T-helper 9 cell (primary cell): ENCODE data around the gene C3orf85.
"Not testable (repeated sequence)": the region's sequence is repeated elsewhere in the genome, so short reads cannot be mapped to it uniquely, and the experiment has no call there.

ENCODE experiments used
- DNase-seq: peaks from one replicate; pipeline ENCODE4 v3.0.0-alpha.2; 2020
- total RNA-seq, 2 donors: gene quantifications; one replicate each; lab custom pipeline; 2026; lab: John Stamatoyannopoulos, UW

The C3orf85 gene
- 0 reads per million in 2 donors for total RNA-seq

DNA sequence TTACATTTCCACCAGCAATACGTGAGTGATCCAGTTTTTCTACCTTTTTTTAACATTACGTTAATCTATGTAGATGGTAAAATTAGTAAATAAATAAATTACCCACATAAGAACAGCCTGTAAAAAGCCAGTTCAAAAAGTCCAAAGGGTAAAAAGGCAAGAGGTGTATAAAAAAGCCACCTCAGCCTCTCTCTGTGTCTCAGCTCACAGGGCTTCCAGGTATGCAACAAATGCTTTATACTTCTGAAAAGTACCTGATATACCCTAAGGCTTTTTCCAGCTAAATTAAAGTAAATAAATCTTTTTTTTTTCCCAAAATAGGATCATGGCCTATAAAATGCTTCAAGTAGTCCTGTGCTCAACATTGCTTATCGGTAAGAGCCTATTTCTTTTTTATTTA lies at the start of gene C3orf85:
Gene C3orf85 (plus strand): TSS at position 197 of the 400 bp plus-strand sequence. CDS start 129 bp downstream, at position 326.
- DNase-seq, result no peak

DNA sequence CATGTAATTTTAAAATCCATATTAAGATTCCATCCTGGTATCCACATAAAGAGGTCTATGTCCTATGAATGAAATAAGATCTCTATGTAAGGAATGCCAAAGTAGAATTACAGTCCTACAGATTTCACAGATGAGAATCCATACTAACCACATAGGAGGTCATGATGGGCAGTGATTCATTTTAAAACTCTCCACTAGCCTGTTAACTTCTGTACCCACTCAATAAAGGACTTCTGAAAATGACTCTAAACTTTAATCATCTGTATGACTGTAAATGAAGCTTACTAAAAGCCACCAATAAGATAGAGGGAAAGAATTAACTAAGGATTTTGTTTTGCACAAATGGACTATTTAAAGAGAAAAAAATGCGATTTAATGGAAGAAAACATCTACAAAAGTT lies 47.3 kb upstream of the C3orf85 start:
- no peak for DNase-seq

GRCh38 chr3:109091846-109092245 lies 44.7 kb upstream of the C3orf85 start:
- DNase-seq, result no peak

GRCh38 chr3:109093561-109093960 lies 43.0 kb upstream of the C3orf85 start:
- DNase-seq, result no peak

DNA sequence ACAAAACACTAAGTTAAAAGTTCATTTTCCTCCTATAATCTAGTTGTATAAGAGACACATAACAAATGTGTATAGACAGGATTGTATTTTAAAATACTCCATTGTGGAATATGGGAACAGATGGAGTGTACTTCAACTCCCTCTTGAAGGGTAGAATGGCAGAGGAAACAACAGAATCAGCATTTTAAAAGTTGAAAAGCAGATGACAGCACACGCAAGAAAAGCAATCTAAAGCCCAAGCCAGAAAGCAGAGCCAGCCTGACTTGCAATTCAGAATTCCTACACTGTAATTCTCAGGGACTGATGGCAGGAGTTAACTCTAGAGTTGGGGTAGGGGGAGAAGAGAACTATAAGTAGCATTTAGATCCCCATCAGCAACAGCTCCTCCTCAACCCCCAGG lies 41.4 kb upstream of the C3orf85 start:
- DNase-seq, result no peak

DNA sequence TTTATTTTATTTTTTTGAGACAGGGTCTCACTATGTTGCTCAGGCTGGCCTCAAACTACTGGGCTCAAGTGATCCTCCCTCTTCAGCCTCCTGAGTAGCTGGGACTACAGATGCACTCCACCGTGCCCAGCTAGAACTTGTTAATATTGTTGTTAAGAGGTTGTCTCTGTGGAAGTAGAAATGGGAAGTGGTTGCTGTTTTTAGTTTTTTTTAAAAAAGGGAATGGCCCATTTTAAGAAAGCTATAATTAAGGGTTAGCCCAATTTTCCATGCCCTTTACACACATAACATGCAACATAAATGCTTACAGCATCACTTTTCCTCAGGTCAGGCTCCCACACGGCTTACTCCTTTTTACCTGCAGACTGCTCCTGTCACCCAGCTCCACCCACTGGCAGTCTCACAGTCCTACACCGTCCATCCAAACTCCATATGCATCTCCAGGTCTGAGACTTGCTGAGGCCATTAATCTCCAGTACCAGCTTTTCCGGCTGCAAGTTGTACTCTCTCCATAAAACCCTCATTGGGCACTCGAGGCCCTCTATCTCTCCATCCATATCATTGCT lies 38.4 kb upstream of the C3orf85 start:
- no peak for DNase-seq

GRCh38 chr3:109109574-109109973 lies 26.9 kb upstream of the C3orf85 start:
- DNase-seq, result no peak

GRCh38 chr3:109112946-109113760 lies 23.4 kb upstream of the C3orf85 start:
- no peak for DNase-seq

- DNase-seq, result no peak
These were observed 21.8 kb upstream of the C3orf85 start for GRCh38 chr3:109114746-109115145.

- no peak for DNase-seq
These were observed 21.1 kb upstream of the C3orf85 start for GRCh38 chr3:109115451-109115850.

- no peak for DNase-seq
These were observed 20.5 kb upstream of the C3orf85 start for GRCh38 chr3:109116031-109116430.

DNA sequence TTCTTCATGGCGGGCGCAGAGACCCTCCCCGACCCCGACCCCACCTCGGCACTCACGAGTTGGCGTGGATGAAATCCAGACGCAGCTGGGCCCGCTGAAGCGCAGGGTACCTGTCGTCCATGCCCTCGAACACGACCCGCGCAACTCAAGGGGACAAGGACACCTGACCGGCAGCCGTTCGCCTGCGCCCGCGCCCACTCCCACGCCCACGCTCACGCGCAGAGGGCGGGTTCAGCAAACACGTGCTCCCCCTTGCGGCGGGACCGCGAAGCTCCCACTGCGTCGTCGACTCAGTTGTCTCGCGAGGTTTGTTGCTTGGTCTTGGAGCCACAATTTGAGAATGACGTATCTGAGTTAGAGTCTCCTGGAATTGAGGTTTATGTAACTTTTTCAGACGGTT lies 18.6 kb upstream of the C3orf85 start, which contains the start of gene MORC1:
Gene MORC1 (minus strand): TSS at position 196 of the 400 bp plus-strand sequence. CDS start 75 bp downstream, at position 121.
- no peak for DNase-seq

GRCh38 chr3:109118584-109118983 lies 17.9 kb upstream of the C3orf85 start:
- no peak for DNase-seq

DNA sequence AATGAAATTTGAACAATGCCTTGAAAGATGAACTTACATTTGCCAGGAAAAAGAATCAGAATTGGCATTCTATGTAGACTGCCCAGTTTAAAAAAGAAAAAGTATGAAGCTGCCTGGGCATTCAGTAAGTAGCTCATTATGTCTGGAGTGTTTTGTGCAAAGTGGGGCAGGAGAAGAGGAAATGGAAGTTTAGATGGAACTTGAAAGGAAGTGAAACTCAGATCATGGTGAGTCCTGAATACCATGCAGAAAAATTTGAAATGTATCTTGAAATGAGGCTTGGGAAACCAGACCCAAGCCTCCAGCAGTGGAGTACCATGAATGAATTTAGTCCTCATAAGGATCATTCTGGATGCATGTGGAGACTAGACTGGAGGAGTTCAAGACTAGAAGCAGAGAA lies 13.8 kb upstream of the C3orf85 start:
- DNase-seq, result no peak

DNA sequence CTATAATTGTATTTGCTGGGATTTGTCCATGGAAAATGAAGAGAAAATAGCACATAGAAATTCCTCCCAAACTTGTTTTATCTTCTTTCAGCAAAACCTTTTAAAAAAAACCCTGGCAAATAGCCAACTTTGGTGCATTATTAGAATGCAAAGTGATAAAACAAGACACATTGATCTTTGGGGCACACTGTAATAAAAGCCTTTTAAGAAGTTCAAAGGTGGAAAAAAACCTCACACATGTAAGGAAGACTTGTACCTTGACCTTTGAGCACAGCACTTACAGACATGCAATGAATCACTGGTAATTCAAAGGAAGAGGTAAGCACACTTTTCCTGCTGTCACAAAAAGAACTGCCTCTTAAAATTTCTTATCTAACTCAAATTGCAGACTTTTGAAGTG lies 10.6 kb upstream of the C3orf85 start:
- no peak for DNase-seq

DNA sequence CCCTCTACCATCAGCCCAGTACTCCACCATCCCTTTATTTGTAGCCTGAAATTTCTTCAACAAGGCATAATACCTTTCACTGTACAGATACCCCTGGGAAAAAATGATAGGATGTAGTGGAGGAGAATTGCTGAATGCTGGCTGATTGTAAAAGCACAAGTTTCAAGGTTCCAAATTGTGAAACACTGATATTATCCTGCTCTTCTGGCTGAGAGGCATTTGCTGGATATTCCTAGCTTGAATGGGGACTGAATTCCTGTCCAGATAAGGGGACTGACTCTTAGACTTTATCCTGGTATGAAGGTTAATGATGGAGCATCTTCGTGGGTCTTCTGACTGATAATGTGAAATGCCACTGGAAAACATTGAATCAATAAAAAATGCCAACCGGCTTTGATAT lies 9.0 kb upstream of the C3orf85 start:
- DNase-seq, result no peak

GRCh38 chr3:109131276-109131675 lies 5.2 kb upstream of the C3orf85 start:
- no peak for DNase-seq

- no peak for DNase-seq
These were observed 3.6 kb upstream of the C3orf85 start for GRCh38 chr3:109132801-109133473.

DNA sequence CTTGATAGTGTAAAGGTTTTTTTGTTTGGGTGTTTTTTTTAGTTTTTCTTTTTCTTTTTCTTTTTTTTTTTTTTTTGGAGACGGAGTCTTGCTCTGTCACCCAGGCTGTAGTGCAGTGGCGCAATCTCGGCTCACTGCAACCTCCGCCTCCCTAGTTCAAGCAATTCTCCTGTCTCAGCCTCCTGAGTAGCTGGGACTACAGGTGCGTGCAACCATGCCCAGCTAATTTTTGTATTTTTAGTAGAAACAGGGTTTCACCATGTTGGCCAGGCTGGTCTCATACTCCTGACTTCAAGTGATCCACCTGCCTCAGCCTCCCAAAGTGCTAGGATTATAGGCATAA lies 3.1 kb upstream of the C3orf85 start:
- not testable (repeated sequence) for DNase-seq

DNA sequence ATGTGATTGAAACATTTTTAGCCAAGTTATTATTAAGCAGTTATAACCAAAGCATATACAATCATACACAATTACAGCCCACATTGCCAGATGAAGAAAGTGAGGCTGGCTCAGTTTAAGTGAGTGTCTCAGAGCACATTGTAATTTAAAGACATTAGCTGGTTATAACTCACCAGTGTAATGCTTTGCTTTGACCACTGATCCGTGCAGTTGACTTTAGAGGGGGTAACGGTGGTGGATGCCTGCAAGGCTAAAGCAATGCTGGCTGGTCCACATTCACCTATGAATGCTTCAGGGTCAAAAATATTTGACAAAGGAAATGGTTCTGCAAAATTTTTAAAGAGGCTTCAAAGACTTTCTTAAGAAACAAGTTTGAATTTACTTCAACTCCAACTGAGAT lies 1.2 kb downstream of the C3orf85 start:
- DNase-seq, result no peak

DNA sequence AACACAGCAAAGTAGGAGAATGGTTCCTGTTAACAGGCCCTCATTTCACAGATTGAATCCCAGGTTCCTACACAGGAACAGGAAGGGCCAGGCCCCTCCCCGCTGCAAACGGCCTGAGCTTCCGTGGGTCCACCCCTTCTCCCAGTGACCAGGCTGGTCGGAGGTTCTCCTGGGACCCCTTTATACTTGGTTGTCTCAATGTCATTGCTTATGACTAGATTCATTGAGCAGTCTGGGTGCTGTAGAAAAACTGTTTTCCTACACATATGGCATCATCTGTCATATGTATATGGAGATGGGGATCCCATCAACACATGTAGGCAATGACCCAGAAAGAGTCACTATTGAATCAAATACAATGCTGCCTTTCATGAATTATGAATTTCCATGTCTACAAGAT lies 3.8 kb downstream of the C3orf85 start:
- no peak for DNase-seq

DNA sequence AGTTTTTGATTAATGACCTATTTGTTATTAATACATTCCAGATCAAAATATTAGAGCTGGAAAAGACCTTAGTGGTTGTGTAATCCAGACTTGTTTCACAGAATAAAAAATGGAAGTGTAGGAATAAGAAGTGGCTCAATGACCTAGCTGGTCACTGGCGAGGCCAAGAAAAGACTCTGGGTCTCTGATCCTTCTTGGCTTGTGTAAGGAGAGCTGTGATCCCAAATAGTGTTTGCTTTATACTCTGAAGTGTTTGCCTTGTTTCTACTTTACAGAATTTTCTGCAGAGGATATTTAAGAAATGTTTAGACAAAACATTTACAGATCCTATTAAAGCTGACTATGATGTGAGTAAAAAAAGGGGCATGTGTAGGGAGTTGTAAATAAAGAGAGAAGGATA lies 7.1 kb downstream of the C3orf85 start:
- DNase-seq, result no peak

DNA sequence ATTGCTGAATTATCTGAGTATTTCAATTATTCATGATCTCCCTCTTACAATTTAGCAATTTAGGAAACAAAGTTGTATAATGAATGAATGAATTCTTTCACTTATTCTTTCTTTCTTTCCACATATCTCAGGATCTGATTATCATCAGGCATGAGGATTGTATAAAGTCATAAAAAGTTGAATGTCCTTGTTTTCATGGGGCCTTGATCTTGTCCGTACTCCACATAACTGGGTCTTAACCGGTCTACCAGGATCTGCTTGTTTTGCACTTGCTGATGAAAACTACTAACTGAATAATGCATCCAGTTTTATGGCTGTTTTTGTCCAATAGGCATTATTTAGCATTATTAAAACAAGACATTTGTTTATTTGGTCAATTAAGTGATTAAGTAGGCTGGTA lies 12.6 kb downstream of the C3orf85 start:
- DNase-seq, result no peak

GRCh38 chr3:109152320-109152719 lies 15.8 kb downstream of the C3orf85 start:
- no peak for DNase-seq
